OCI-LY3 (cell line): ENCODE measurements around the gene EDEM1.

ENCODE experiments used
- H2AFZ ChIP-seq: fragments of 200-600, 300-600 bp; shearing (Covaris generic); 2 replicates; pipeline ENCODE4 v1.6.0; 2014; ENCODE audit warnings: antibody characterized with exemption, low read depth, low read length
- H3K27ac ChIP-seq: fragments of 200-600, 300-600 bp; sonication (generic); 2 replicates; pipeline ENCODE4 v1.5.1; 2014; ENCODE audit warnings: mild to moderate bottlenecking, low read length, moderate library complexity, mixed read lengths
- H3K27me3 ChIP-seq: fragments of 200-600, 300-600 bp; sonication (generic); 2 replicates; pipeline ENCODE4 v1.6.1; 2014; ENCODE audit warnings: low read depth, low read length, mixed read lengths
- H3K36me3 ChIP-seq: fragments of 200-600, 300-600 bp; sonication (generic); replicated peaks from 2 replicates; pipeline ENCODE3; 2014; ENCODE audit warnings: low read depth, low read length, mixed read lengths
- H3K4me1 ChIP-seq: fragments of 300-600, 200-600 bp; sonication (generic); 2 replicates; pipeline ENCODE4 v1.6.1; 2014; ENCODE audit warnings: low read length, mixed read lengths
- H3K4me2 ChIP-seq: fragments of 200-600, 300-600 bp; sonication (generic); 2 replicates; pipeline ENCODE4 v1.6.1; 2014; ENCODE audit warnings: low read length, mixed read lengths
- H3K4me3 ChIP-seq: fragments of 300-600, 200-600 bp; sonication (generic); 2 replicates; pipeline ENCODE4 v1.5.1; 2014; ENCODE audit warnings: antibody characterized with exemption, mild to moderate bottlenecking, low read length, moderate library complexity
- H3K79me2 ChIP-seq: fragments of 300-600, 200-600 bp; shearing (Covaris generic); 2 replicates; pipeline ENCODE4 v1.6.1; 2014; ENCODE audit warnings: mild to moderate bottlenecking, low read length, mixed read lengths
- H3K9ac ChIP-seq: fragments of 300-600, 200-600 bp; shearing (Covaris generic); 2 replicates; pipeline ENCODE4 v1.6.0; 2014; ENCODE audit warnings: mild to moderate bottlenecking, low read length, moderate library complexity
- H3K9me3 ChIP-seq: fragments of 200-600, 300-600 bp; shearing (Covaris generic); 2 replicates; pipeline ENCODE4 v1.6.1; 2014; ENCODE audit warnings: low read length, mixed read lengths; ENCODE audit not compliant: insufficient read depth
- H4K20me1 ChIP-seq: fragments of 200-600, 300-600 bp; sonication (generic); 2 replicates; pipeline ENCODE4 v1.6.1; 2016; ENCODE audit warnings: low read length, mixed read lengths; ENCODE audit not compliant: insufficient read depth
- CTCF ChIP-seq: fragments of 200-600, 300-600 bp; sonication (generic); IDR thresholded peaks from 2 replicates; pipeline ENCODE4 v1.5.1; 2014; ENCODE audit warnings: antibody characterized with exemption, low read length, low read depth
- EZH2phosphoT487 ChIP-seq: fragments of 200-600 bp; shearing (Covaris generic); IDR thresholded peaks from 2 replicates; pipeline ENCODE4 v1.6.1; 2018; ENCODE audit warnings: antibody characterized with exemption, mixed run types, low read depth

The EDEM1 gene

GRCh38 chr3:5233026-5233425 is 45.5 kb downstream of the EDEM1 start:
- no peak for TF ChIP-seq CTCF
- no peak for TF ChIP-seq EZH2phosphoT487
- H3K4me1 ChIP-seq = no peaks in the 10 kb centered on the region

GRCh38 chr3:5235655-5236054 is 48.1 kb downstream of the EDEM1 start:
- Histone ChIP-seq H3K4me3 (no peak overlapping the region), H3K9me3 (no peaks in the 10 kb centered on the region), H3K27me3 (peaks cover 6% of the 10 kb centered on the region; the same call in 1 of the 2 replicates), H3K27ac (no peak overlapping the region), H3K9ac (no peak overlapping the region), H3K4me1 (no peaks in the 10 kb centered on the region), H3K79me2 (no peaks in the 10 kb centered on the region), H3K36me3 (no peaks in the 10 kb centered on the region), H4K20me1 (no peaks in the 10 kb centered on the region), H3K4me2 (no peak overlapping the region), H2AFZ (no peak overlapping the region)
- TF ChIP-seq CTCF = no peak
- no peak for TF ChIP-seq EZH2phosphoT487

More at GRCh38 chr3:5233026-5233425, 45.5 kb downstream of the EDEM1 start:
- no peaks in the 10 kb centered on the region for H3K36me3 ChIP-seq
- H3K79me2 ChIP-seq = no peaks in the 10 kb centered on the region
- H3K9me3 ChIP-seq = no peaks in the 10 kb centered on the region
- H2AFZ ChIP-seq = no peak overlapping the region
- no peak overlapping the region for H3K4me2 ChIP-seq
- no peaks in the 10 kb centered on the region for H4K20me1 ChIP-seq
- no peak overlapping the region for H3K9ac ChIP-seq
- H3K27ac ChIP-seq = no peak overlapping the region
- H3K4me3 ChIP-seq = no peak overlapping the region
- H3K27me3 ChIP-seq = peaks cover 6% of the 10 kb centered on the region; the same call in 1 of the 2 replicates

- no peaks in the 10 kb centered on the region for H3K79me2 ChIP-seq
- no peaks in the 10 kb centered on the region for H3K4me1 ChIP-seq
- no peak overlapping the region for H3K4me3 ChIP-seq
- H3K9ac ChIP-seq = no peak overlapping the region
- TF ChIP-seq EZH2phosphoT487 = no peak
- no peak for TF ChIP-seq CTCF
- no peaks in the 10 kb centered on the region for H3K27me3 ChIP-seq
- H3K9me3 ChIP-seq = no peaks in the 10 kb centered on the region
- no peak overlapping the region for H2AFZ ChIP-seq
- no peaks in the 10 kb centered on the region for H3K36me3 ChIP-seq
- H3K4me2 ChIP-seq = no peak overlapping the region
- no peak overlapping the region for H3K27ac ChIP-seq
- H4K20me1 ChIP-seq = no peaks in the 10 kb centered on the region
Measured at GRCh38 chr3:5238545-5238944, 51.0 kb downstream of the EDEM1 start.

- Histone ChIP-seq H3K9me3 (no peaks in the 10 kb centered on the region), H3K4me3 (no peak overlapping the region), H3K36me3 (no peaks in the 10 kb centered on the region), H3K4me2 (no peak overlapping the region), H2AFZ (no peak overlapping the region), H3K4me1 (no peaks in the 10 kb centered on the region), H4K20me1 (no peaks in the 10 kb centered on the region), H3K79me2 (no peaks in the 10 kb centered on the region), H3K27ac (no peak overlapping the region), H3K27me3 (no peaks in the 10 kb centered on the region), H3K9ac (no peak overlapping the region)
- TF ChIP-seq EZH2phosphoT487 = no peak
- TF ChIP-seq CTCF = no peak
Measured at GRCh38 chr3:5239602-5240001, 52.1 kb downstream of the EDEM1 start.
